HepG2 (cell line): Measurements from ENCODE around the gene SNAP23. TPM values are rescaled to one million over a fixed set of nuclear protein-coding genes. Genes with fewer than 3 reads are reported as not detected.

Experiments used
- CENPX ChIP-seq: sonication (generic); formaldehyde crosslinking; IDR thresholded peaks from 2 replicates; pipeline ENCODE4 v1.9.0; 2021; ENCODE audit warnings: mild to moderate bottlenecking, missing genetic modification reagents, moderate library complexity
- HCFC1 ChIP-seq: fragments of 150-350 bp; IDR thresholded peaks from 2 replicates; pipeline ENCODE4 v1.6.1; 2014; ENCODE audit warnings: low read depth, low read length
- IKZF1 ChIP-seq: fragments of 450-650 bp; IDR thresholded peaks from 2 replicates; pipeline ENCODE4 v1.7.1; 2016
- NFE2L2 ChIP-seq: fragments of 150-350 bp; IDR thresholded peaks from 2 replicates; pipeline ENCODE4 v1.6.1; 2014; ENCODE audit warnings: low read length
- PRPF4 ChIP-seq: fragments of 200-400 bp; formaldehyde crosslinking; IDR thresholded peaks from 2 replicates; pipeline ENCODE4 v1.6.1; 2016; ENCODE audit warnings: low read length, low read depth; ENCODE audit not compliant: poor library complexity, severe bottlenecking
- SRY ChIP-seq: sonication (generic); formaldehyde crosslinking; IDR thresholded peaks from 2 replicates; pipeline ENCODE4 v1.8.0; 2022; ENCODE audit warnings: mild to moderate bottlenecking, missing genetic modification reagents
- ZFP82 ChIP-seq: sonication (generic); formaldehyde crosslinking; IDR thresholded peaks from 2 replicates; pipeline ENCODE4 v1.5.1; 2020; ENCODE audit warnings: mild to moderate bottlenecking, missing genetic modification reagents, borderline replicate concordance
- ZNF724P ChIP-seq: sonication (generic); formaldehyde crosslinking; IDR thresholded peaks from 2 replicates; pipeline ENCODE4 v1.8.0; 2022; ENCODE audit warnings: missing genetic modification reagents, borderline replicate concordance
- ZNF747 ChIP-seq: sonication (generic); formaldehyde crosslinking; IDR thresholded peaks from 2 replicates; pipeline ENCODE4 v1.8.1; 2023; ENCODE audit warnings: missing genetic modification reagents, mild to moderate bottlenecking, borderline replicate concordance
- polyA plus RNA-seq, 8 experiments: library from polyadenylated mRNA; depleted of rRNA in 3 of 8; stranded (reverse) in 7 of 8; unstranded in 1 of 8; fragments of >200 nt; fragmentation: Illumina TruSeq in 4 of 8; extraction: Trizol in 4 of 8; gene quantifications; 2 replicates each; pipeline versions ENCODE4 v1.2.1 to v1.2.3, GENCODE V29; 2011 to 2016; ENCODE audit warnings: low read depth in 4 of 8, missing spikeins in 1 of 8, mixed read lengths in 1 of 8; ENCODE audit not compliant: insufficient read depth in 1 of 8
- total RNA-seq, 5 experiments: library from RNA; depleted of rRNA; stranded (reverse); fragments of >200 nt; fragmentation: Illumina TruSeq; extraction: Trizol; gene quantifications; 2 replicates each; pipeline ENCODE4 v1.2.3, GENCODE V29; 2016; ENCODE audit warnings: low read depth in 1 of 5
- TF ChIP-seq, protein P1 (sequence below): sonication (generic); formaldehyde crosslinking; IDR thresholded peaks from 2 replicates; pipeline ENCODE4 v1.4.0; 2020; ENCODE audit warnings: missing genetic modification reagents
- TF ChIP-seq, protein P2 (sequence below): sonication (generic); formaldehyde crosslinking; IDR thresholded peaks from 2 replicates; pipeline ENCODE4 v1.5.0; 2020; ENCODE audit warnings: mild to moderate bottlenecking, missing genetic modification reagents, borderline replicate concordance
- TF ChIP-seq, protein P3 (sequence below): sonication (generic); formaldehyde crosslinking; IDR thresholded peaks from 2 replicates; pipeline ENCODE4 v1.4.0; 2020; ENCODE audit warnings: missing genetic modification reagents, borderline replicate concordance

The SNAP23 gene
- total and polyA plus RNA-seq, 2 of the 13 experiments (the other 11 are each of a cell fraction or from before 2014, with no cell fraction given) = 37.0 to 101 TPM

DNA sequence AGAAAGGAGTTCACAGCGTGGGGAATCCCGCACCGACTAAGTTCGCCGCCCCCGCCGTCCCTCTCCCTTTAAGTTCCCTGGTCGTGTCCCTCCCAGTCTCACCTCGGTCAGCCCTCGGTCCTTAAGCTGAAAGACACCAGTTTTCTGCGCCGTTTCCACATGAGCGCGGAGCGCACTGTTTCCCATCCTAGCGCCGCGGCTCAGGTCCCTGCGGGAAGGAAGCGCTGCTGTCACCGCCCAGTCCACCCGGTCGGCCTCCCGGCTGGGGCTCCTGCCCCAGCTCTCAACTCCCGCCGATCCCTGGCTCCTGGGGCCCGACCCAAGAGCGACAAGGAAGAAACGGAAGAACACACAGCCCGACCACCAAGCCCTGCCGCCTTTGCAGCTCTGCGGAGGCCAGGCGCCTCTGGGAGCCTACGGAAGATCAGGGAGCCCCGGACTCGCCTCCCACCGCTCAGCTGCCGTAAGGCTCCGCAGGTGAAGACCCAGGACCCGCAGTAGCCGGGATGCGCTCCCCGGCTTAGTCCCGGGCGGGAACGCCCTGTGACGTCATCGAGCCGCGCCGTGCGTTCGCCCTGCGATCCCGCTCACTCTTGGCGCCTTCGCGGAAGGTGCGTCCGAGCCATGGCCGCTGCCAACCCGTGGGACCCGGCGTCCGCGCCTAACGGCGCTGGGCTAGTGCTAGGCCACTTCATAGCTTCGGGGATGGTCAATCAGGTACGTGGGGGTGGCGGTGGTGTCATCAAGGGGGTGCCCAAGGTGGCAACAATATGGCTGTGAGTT lies 53.0 kb downstream of the SNAP23 start, which contains the start of the genes HAUS2 and LRRC57 (continued):
- TF ChIP-seq, protein P1, sequence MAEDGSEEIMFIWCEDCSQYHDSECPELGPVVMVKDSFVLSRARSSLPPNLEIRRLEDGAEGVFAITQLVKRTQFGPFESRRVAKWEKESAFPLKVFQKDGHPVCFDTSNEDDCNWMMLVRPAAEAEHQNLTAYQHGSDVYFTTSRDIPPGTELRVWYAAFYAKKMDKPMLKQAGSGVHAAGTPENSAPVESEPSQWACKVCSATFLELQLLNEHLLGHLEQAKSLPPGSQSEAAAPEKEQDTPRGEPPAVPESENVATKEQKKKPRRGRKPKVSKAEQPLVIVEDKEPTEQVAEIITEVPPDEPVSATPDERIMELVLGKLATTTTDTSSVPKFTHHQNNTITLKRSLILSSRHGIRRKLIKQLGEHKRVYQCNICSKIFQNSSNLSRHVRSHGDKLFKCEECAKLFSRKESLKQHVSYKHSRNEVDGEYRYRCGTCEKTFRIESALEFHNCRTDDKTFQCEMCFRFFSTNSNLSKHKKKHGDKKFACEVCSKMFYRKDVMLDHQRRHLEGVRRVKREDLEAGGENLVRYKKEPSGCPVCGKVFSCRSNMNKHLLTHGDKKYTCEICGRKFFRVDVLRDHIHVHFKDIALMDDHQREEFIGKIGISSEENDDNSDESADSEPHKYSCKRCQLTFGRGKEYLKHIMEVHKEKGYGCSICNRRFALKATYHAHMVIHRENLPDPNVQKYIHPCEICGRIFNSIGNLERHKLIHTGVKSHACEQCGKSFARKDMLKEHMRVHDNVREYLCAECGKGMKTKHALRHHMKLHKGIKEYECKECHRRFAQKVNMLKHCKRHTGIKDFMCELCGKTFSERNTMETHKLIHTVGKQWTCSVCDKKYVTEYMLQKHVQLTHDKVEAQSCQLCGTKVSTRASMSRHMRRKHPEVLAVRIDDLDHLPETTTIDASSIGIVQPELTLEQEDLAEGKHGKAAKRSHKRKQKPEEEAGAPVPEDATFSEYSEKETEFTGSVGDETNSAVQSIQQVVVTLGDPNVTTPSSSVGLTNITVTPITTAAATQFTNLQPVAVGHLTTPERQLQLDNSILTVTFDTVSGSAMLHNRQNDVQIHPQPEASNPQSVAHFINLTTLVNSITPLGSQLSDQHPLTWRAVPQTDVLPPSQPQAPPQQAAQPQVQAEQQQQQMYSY (CRISPR knock-in tag) = peak; percentile 58
- TF ChIP-seq HCFC1 (peak; percentile 56; the same call in 1 of the 2 replicates), ZNF724P (CRISPR knock-in tag) (no peak), PRPF4 (no peak), SRY (CRISPR knock-in tag) (peak; percentile 61; the same call in 1 of the 2 replicates), CENPX (CRISPR knock-in tag) (no peak), ZNF747 (CRISPR knock-in tag) (peak; percentile 84), NFE2L2 (no peak), ZFP82 (no peak), IKZF1 (no peak)
- TF ChIP-seq, protein P2, sequence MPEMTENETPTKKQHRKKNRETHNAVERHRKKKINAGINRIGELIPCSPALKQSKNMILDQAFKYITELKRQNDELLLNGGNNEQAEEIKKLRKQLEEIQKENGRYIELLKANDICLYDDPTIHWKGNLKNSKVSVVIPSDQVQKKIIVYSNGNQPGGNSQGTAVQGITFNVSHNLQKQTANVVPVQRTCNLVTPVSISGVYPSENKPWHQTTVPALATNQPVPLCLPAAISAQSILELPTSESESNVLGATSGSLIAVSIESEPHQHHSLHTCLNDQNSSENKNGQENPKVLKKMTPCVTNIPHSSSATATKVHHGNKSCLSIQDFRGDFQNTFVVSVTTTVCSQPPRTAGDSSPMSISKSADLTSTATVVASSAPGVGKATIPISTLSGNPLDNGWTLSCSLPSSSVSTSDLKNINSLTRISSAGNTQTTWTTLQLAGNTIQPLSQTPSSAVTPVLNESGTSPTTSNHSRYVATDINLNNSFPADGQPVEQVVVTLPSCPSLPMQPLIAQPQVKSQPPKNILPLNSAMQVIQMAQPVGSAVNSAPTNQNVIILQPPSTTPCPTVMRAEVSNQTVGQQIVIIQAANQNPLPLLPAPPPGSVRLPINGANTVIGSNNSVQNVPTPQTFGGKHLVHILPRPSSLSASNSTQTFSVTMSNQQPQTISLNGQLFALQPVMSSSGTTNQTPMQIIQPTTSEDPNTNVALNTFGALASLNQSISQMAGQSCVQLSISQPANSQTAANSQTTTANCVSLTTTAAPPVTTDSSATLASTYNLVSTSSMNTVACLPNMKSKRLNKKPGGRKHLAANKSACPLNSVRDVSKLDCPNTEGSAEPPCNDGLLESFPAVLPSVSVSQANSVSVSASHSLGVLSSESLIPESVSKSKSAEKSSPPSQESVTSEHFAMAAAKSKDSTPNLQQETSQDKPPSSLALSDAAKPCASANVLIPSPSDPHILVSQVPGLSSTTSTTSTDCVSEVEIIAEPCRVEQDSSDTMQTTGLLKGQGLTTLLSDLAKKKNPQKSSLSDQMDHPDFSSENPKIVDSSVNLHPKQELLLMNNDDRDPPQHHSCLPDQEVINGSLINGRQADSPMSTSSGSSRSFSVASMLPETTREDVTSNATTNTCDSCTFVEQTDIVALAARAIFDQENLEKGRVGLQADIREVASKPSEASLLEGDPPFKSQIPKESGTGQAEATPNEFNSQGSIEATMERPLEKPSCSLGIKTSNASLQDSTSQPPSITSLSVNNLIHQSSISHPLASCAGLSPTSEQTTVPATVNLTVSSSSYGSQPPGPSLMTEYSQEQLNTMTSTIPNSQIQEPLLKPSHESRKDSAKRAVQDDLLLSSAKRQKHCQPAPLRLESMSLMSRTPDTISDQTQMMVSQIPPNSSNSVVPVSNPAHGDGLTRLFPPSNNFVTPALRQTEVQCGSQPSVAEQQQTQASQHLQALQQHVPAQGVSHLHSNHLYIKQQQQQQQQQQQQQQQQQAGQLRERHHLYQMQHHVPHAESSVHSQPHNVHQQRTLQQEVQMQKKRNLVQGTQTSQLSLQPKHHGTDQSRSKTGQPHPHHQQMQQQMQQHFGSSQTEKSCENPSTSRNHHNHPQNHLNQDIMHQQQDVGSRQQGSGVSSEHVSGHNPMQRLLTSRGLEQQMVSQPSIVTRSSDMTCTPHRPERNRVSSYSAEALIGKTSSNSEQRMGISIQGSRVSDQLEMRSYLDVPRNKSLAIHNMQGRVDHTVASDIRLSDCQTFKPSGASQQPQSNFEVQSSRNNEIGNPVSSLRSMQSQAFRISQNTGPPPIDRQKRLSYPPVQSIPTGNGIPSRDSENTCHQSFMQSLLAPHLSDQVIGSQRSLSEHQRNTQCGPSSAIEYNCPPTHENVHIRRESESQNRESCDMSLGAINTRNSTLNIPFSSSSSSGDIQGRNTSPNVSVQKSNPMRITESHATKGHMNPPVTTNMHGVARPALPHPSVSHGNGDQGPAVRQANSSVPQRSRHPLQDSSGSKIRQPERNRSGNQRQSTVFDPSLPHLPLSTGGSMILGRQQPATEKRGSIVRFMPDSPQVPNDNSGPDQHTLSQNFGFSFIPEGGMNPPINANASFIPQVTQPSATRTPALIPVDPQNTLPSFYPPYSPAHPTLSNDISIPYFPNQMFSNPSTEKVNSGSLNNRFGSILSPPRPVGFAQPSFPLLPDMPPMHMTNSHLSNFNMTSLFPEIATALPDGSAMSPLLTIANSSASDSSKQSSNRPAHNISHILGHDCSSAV (CRISPR knock-in tag) = 0 out of 2 replicates have a peak, but pooled peaks have one; percentile 75
- TF ChIP-seq, protein P3, sequence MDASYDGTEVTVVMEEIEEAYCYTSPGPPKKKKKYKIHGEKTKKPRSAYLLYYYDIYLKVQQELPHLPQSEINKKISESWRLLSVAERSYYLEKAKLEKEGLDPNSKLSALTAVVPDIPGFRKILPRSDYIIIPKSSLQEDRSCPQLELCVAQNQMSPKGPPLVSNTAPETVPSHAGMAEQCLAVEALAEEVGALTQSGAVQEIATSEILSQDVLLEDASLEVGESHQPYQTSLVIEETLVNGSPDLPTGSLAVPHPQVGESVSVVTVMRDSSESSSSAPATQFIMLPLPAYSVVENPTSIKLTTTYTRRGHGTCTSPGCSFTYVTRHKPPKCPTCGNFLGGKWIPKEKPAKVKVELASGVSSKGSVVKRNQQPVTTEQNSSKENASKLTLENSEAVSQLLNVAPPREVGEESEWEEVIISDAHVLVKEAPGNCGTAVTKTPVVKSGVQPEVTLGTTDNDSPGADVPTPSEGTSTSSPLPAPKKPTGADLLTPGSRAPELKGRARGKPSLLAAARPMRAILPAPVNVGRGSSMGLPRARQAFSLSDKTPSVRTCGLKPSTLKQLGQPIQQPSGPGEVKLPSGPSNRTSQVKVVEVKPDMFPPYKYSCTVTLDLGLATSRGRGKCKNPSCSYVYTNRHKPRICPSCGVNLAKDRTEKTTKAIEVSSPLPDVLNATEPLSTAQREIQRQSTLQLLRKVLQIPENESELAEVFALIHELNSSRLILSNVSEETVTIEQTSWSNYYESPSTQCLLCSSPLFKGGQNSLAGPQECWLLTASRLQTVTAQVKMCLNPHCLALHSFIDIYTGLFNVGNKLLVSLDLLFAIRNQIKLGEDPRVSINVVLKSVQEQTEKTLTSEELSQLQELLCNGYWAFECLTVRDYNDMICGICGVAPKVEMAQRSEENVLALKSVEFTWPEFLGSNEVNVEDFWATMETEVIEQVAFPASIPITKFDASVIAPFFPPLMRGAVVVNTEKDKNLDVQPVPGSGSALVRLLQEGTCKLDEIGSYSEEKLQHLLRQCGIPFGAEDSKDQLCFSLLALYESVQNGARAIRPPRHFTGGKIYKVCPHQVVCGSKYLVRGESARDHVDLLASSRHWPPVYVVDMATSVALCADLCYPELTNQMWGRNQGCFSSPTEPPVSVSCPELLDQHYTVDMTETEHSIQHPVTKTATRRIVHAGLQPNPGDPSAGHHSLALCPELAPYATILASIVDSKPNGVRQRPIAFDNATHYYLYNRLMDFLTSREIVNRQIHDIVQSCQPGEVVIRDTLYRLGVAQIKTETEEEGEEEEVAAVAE = no peak
